CD8-positive, alpha-beta memory T cell (primary cell): ENCODE data around the gene GCNT2. TPM values are rescaled to one million over a fixed set of nuclear protein-coding genes. Genes with fewer than 3 reads are reported as not detected.
A peak's percentile ranks its signal among the peaks of the same experiment; 100 is the strongest.
"Not testable (repeated sequence)": the region's sequence is repeated elsewhere in the genome, so short reads cannot be mapped to it uniquely, and the experiment has no call there.

ENCODE experiments used
- CTCF ChIA-PET: fragments of 350-600 bp; sonication (Branson Sonifier 250); formaldehyde crosslinking; loops from one replicate; lab custom pipeline; 2021; ENCODE audit warnings: antibody characterized with exemption; lab: Charles Lee
- POLR2A ChIA-PET: fragments of 350-600 bp; sonication (Branson Sonifier 250); formaldehyde crosslinking; loops from one replicate; lab custom pipeline; 2021; ENCODE audit warnings: antibody characterized with exemption; lab: Charles Lee
- DNase-seq, 5 donors: peaks; one replicate each; pipeline versions ENCODE4 v3.0.0 to v3.0.0-alpha.2; 2020 to 2022; ENCODE audit warnings: mixed read lengths in 1 of 5
- H3K27ac ChIP-seq: one replicate; pipeline ENCODE4 v1.7.0; 2013; ENCODE audit warnings: low read depth, mild to moderate bottlenecking, low read length, moderate library complexity
- H3K27me3 ChIP-seq: 2 replicates; pipeline ENCODE4 v1.7.0; 2013; ENCODE audit warnings: low read length, mild to moderate bottlenecking; ENCODE audit not compliant: insufficient read depth, poor library complexity, severe bottlenecking
- H3K36me3 ChIP-seq: 2 replicates; pipeline ENCODE4 v1.7.0; 2013; ENCODE audit warnings: mild to moderate bottlenecking, low read length, moderate library complexity; ENCODE audit not compliant: insufficient read depth
- H3K4me1 ChIP-seq: 2 replicates; pipeline ENCODE4 v1.7.0; 2013; ENCODE audit warnings: mild to moderate bottlenecking, low read length, moderate library complexity; ENCODE audit not compliant: insufficient read depth
- H3K4me3 ChIP-seq: 2 replicates; pipeline ENCODE4 v1.7.0; 2013; ENCODE audit warnings: mild to moderate bottlenecking, low read length
- H3K9me3 ChIP-seq: 2 replicates; pipeline ENCODE4 v1.7.0; 2013; ENCODE audit warnings: mild to moderate bottlenecking, low read length
- H3K27ac Mint-ChIP-seq, 8 donors: one replicate each; pipeline ENCODE4 v1.8.0; 2020 to 2021; ENCODE audit warnings: mixed read lengths in 8 of 8, mild to moderate bottlenecking in 6 of 8, inconsistent platforms in 3 of 8, moderate library complexity in 3 of 8
- H3K27me3 Mint-ChIP-seq, 2 donors: one replicate each; pipeline ENCODE4 v1.8.0; 2020 to 2021; ENCODE audit warnings: mixed read lengths in 2 of 2, mild to moderate bottlenecking in 1 of 2, moderate library complexity in 1 of 2
- H3K36me3 Mint-ChIP-seq, 3 donors: one replicate each; pipeline ENCODE4 v1.8.0; 2020 to 2021; ENCODE audit warnings: mixed read lengths in 3 of 3, inconsistent platforms in 1 of 3, mild to moderate bottlenecking in 1 of 3
- H3K4me1 Mint-ChIP-seq, 3 donors: one replicate each; pipeline ENCODE4 v1.8.0; 2020 to 2021; ENCODE audit warnings: mixed read lengths in 3 of 3, inconsistent platforms in 1 of 3, mild to moderate bottlenecking in 1 of 3
- H3K4me3 Mint-ChIP-seq, 7 donors: one replicate each; pipeline ENCODE4 v1.8.0; 2020 to 2021; ENCODE audit warnings: mixed read lengths in 7 of 7, mild to moderate bottlenecking in 6 of 7, moderate library complexity in 4 of 7, inconsistent platforms in 2 of 7
- H3K9me3 Mint-ChIP-seq, 5 donors: one replicate each; pipeline ENCODE4 v1.8.0; 2020 to 2022; ENCODE audit warnings: mixed read lengths in 5 of 5, mild to moderate bottlenecking in 3 of 5, moderate library complexity in 2 of 5, inconsistent platforms in 1 of 5
- polyA plus RNA-seq: library from polyadenylated mRNA; unstranded; fragments of 300-500 nt; fragmentation: Illumina TruSeq; gene quantifications from one replicate; pipeline ENCODE4 v1.2.3, GENCODE V29; 2021
- total RNA-seq, 2 experiments: library from RNA; stranded (reverse); gene quantifications; one replicate each; pipeline ENCODE4 v1.2.3, GENCODE V29; 2021

The GCNT2 gene
- total and polyA plus RNA-seq, 3 experiments from 2014 or later = 1.3 to 1.4 (median 1.4) TPM

- Mint-ChIP-seq H3K27me3 (peaks cover 3 to 11% of the 10 kb centered on the region in 2 donors), H3K4me3 (no peak overlapping the region), H3K4me1 (no peaks in the 10 kb centered on the region), H3K9me3 (no peaks in the 10 kb centered on the region), H3K27ac (no peak overlapping the region), H3K36me3 (no peaks in the 10 kb centered on the region)
- H3K4me3 ChIP-seq = no peak overlapping the region
- H3K4me1 ChIP-seq = no peaks in the 10 kb centered on the region
- ChIA-PET CTCF (interaction anchor here (0.7 kb wide), 1 partner anchor 82 kb away, joined by 3 read pairs; no protein-coding TSS in a partner anchor), POLR2A (no interaction called here)
- H3K27me3 ChIP-seq = no peaks in the 10 kb centered on the region
- peak overlapping the region; percentile 58 for H3K27ac ChIP-seq
- DNase-seq = no peak
- no peaks in the 10 kb centered on the region for H3K36me3 ChIP-seq
- H3K9me3 ChIP-seq = no peaks in the 10 kb centered on the region
Observed at GRCh38 chr6:10518557-10519407, 2.4 kb upstream of the GCNT2 start.

- H3K27ac ChIP-seq = peak overlapping the region; percentile 58
- H3K36me3 ChIP-seq, H3K9me3 Mint-ChIP-seq, H3K4me1 ChIP-seq, H3K27me3 ChIP-seq, H3K4me3 ChIP-seq, H3K4me1 Mint-ChIP-seq, H3K4me3 Mint-ChIP-seq, DNase-seq, CTCF ChIA-PET, H3K36me3 Mint-ChIP-seq, H3K9me3 ChIP-seq, POLR2A ChIA-PET, H3K27ac Mint-ChIP-seq: not testable (repeated sequence)
- peaks cover 3 to 11% of the 10 kb centered on the region in 2 donors for H3K27me3 Mint-ChIP-seq
Observed at GRCh38 chr6:10519408-10519697, 1.8 kb upstream of the GCNT2 start.

DNA sequence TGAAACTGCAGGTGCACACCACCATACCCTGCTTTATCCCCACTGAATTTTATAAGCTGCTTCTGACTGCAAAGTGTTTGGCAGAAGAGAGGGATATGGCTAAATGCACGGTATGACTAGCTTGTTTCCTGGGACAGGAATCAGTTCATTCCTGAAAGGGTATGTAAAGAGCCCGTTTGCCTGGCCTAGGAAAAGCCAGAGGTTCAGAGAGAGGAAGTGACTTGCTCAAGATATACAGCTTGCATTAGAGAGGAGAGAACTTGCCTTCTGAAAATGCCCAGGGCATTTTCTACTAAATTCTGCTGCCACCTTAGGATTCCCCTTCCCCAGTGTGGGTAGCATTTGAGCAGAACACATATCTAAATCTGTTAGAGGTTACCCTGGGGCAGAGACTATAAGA is 683 bp upstream of the GCNT2 start:
- POLR2A ChIA-PET = no interaction called here
- H3K27me3 Mint-ChIP-seq = peaks cover 3 to 11% of the 10 kb centered on the region in 2 donors
- H3K4me3 Mint-ChIP-seq = no peak overlapping the region
- no peaks in the 10 kb centered on the region for H3K4me1 Mint-ChIP-seq
- H3K27ac Mint-ChIP-seq = no peak overlapping the region
- Histone ChIP-seq H3K4me1 (no peaks in the 10 kb centered on the region), H3K9me3 (no peaks in the 10 kb centered on the region), H3K27me3 (no peaks in the 10 kb centered on the region), H3K27ac (no peak overlapping the region), H3K36me3 (no peaks in the 10 kb centered on the region), H3K4me3 (no peak overlapping the region)
- no peak for DNase-seq
- CTCF ChIA-PET = no interaction called here
- no peaks in the 10 kb centered on the region for H3K9me3 Mint-ChIP-seq
- H3K36me3 Mint-ChIP-seq = no peaks in the 10 kb centered on the region

GRCh38 chr6:10522929-10523573 is 1.9 kb downstream of the GCNT2 start:
- ChIA-PET CTCF (interaction anchor here (0.7 to 1.6 kb wide), 2 partner anchors 14 to 226 kb away, joined by 3 to 5 read pairs; no protein-coding TSS in a partner anchor), POLR2A (no interaction called here)
- Mint-ChIP-seq H3K36me3 (no peaks in the 10 kb centered on the region), H3K27ac (no peak overlapping the region), H3K27me3 (peaks cover 3 to 11% of the 10 kb centered on the region in 2 donors), H3K9me3 (no peaks in the 10 kb centered on the region), H3K4me3 (no peak overlapping the region), H3K4me1 (peaks cover 2 to 8% (median 6%) of the 10 kb centered on the region in 3 donors)
- Histone ChIP-seq H3K4me3 (no peak overlapping the region), H3K27me3 (no peaks in the 10 kb centered on the region), H3K9me3 (no peaks in the 10 kb centered on the region), H3K36me3 (no peaks in the 10 kb centered on the region), H3K27ac (no peak overlapping the region), H3K4me1 (no peaks in the 10 kb centered on the region)
- DNase-seq = no peak

DNA sequence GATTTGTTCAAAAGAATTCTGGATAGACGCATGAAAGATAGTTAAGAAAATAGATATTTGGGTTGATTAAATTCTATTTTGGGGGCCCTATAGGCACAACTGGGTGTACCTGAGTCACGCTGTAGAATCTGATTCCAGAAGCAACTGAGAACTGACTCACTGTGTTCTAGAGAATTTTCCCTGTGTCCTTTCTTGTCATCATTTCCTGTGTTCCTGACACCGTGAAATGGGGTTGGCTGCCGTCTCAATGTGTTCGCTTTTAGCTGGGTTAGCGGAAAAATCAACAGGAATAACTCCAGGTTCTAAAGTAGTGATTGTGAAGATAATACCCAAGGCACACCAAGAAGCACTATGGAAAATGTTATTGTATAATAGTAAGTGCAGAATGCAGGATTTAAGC is 5.0 kb downstream of the GCNT2 start:
- no peak for DNase-seq
- H3K9me3 Mint-ChIP-seq = no peaks in the 10 kb centered on the region
- H3K9me3 ChIP-seq = no peaks in the 10 kb centered on the region
- no peaks in the 10 kb centered on the region for H3K27me3 ChIP-seq
- CTCF ChIA-PET = interaction anchor here (1.4 kb wide), 1 partner anchor 16 kb away, joined by 3 read pairs; no protein-coding TSS in a partner anchor
- H3K27ac ChIP-seq = no peak overlapping the region
- POLR2A ChIA-PET = no interaction called here
- H3K4me3 ChIP-seq = no peak overlapping the region
- H3K27me3 Mint-ChIP-seq = peaks cover 3 to 7% of the 10 kb centered on the region in 2 donors
- no peaks in the 10 kb centered on the region for H3K36me3 ChIP-seq
- peaks cover 21 to 35% (median 28%) of the 10 kb centered on the region in 3 donors for H3K4me1 Mint-ChIP-seq
- H3K4me3 Mint-ChIP-seq = peak overlapping the region in 2 of 7 donors; percentile 8 to 23
- H3K4me1 ChIP-seq = no peaks in the 10 kb centered on the region
- no peak overlapping the region for H3K27ac Mint-ChIP-seq
- peaks cover 0 to 11% (median 0%) of the 10 kb centered on the region in 3 donors for H3K36me3 Mint-ChIP-seq

GRCh38 chr6:10528158-10528981 is 7.2 kb downstream of the GCNT2 start:
- Mint-ChIP-seq H3K27me3 (peaks cover 0 to 2% of the 10 kb centered on the region in 2 donors), H3K4me3 (peak overlapping the region; percentile 88 to 98 (median 93)), H3K9me3 (no peaks in the 10 kb centered on the region), H3K27ac (peak overlapping the region; percentile 4 to 92 (median 78)), H3K36me3 (peaks cover 0 to 14% (median 0%) of the 10 kb centered on the region in 3 donors), H3K4me1 (peaks cover 39 to 56% (median 48%) of the 10 kb centered on the region in 3 donors)
- Histone ChIP-seq H3K27me3 (no peaks in the 10 kb centered on the region), H3K4me3 (peak overlapping the region; percentile 66), H3K9me3 (no peaks in the 10 kb centered on the region), H3K4me1 (peaks cover 11% of the 10 kb centered on the region), H3K27ac (peak overlapping the region; percentile 13), H3K36me3 (no peaks in the 10 kb centered on the region)
- POLR2A ChIA-PET = interaction anchor here (0.6 to 1.4 kb wide), 2 partner anchors 167 to 310 kb away, joined by 3 read pairs; partner anchors contain the start of genes MAK and PAK1IP1
- peak in 1 of 5 donors; percentile 13 for DNase-seq
- CTCF ChIA-PET = interaction anchor here (1.6 kb wide), 1 partner anchor 18 kb away, joined by 3 read pairs; no protein-coding TSS in a partner anchor

DNA sequence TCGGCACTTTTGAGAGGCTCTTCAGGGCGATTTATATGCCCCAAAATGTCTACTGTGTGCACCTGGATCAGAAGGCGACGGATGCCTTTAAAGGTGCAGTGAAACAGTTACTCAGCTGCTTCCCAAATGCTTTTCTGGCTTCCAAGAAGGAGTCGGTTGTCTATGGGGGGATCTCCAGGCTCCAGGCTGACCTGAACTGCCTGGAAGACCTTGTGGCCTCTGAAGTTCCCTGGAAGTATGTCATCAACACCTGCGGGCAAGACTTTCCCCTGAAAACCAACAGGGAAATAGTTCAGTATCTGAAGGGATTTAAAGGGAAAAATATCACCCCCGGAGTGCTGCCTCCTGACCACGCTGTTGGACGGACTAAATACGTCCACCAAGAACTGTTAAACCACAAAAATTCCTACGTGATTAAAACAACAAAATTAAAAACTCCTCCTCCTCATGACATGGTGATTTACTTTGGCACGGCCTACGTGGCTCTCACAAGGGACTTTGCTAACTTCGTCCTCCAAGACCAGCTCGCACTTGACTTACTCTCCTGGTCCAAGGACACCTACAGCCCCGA is 8.2 kb downstream of the GCNT2 start:
- Histone ChIP-seq H3K36me3 (no peaks in the 10 kb centered on the region), H3K27me3 (no peaks in the 10 kb centered on the region), H3K27ac (no peak overlapping the region), H3K4me3 (peak overlapping the region; percentile 66), H3K4me1 (peaks cover 11% of the 10 kb centered on the region), H3K9me3 (no peaks in the 10 kb centered on the region)
- Mint-ChIP-seq H3K4me1 (peaks cover 42 to 65% (median 58%) of the 10 kb centered on the region in 3 donors), H3K27ac (peak overlapping the region; percentile 14 to 92 (median 83)), H3K4me3 (peak overlapping the region; percentile 88 to 98 (median 93)), H3K9me3 (no peaks in the 10 kb centered on the region), H3K27me3 (no peaks in the 10 kb centered on the region), H3K36me3 (peaks cover 0 to 14% (median 0%) of the 10 kb centered on the region in 3 donors)
- CTCF ChIA-PET = no interaction called here
- no peak for DNase-seq
- POLR2A ChIA-PET = interaction anchor here (1.4 kb wide), 1 partner anchor 309 kb away, joined by 3 read pairs; the partner anchor contains the start of gene MAK
